ENCODE measurements around the gene SUPT3H.

SUPT3H gene

DNA sequence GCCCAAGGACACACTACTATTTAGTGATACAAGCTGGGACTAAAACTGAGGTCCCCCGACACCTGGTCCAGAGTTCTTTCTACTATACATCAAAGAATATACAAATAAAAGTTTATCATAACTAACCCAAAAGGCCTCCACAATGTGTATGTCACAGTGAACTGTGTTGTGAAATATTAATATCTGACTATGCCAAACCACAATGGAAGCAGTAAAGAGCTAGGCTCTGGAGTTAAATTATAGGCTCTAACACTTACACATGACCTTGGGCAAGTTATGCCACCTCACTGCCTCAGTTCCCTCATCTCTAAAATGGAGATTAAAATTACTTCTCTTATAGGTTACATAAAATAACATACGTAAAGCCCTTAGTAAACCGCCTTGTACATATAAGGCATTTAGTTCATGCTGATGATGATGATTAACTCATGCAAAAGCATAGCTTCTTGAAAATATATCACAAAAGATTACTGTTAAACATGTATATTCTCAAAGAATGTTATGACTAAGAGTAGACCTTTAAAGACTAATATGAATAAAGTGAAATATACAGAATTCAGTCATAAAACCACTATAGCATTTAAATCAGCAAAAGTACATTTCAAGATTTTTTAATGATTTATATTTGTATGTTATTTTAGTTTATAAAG, 5.7 kb downstream of the SUPT3H start:
- TF ChIP-seq CEBPB (IDR thresholded peaks at IDR 0.05) (no peak), EP300 (IDR thresholded peaks at IDR 0.05; ENCODE audit: borderline replicate concordance) (no peak), YY1 (IDR thresholded peaks at IDR 0.05; ENCODE audit: low read depth) (no peak), EGR1 (IDR thresholded peaks at IDR 0.05) (no peak)
- TF ChIP-seq, protein P1, sequence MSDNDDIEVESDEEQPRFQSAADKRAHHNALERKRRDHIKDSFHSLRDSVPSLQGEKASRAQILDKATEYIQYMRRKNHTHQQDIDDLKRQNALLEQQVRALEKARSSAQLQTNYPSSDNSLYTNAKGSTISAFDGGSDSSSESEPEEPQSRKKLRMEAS (IDR thresholded peaks at IDR 0.05): no peak

DNA sequence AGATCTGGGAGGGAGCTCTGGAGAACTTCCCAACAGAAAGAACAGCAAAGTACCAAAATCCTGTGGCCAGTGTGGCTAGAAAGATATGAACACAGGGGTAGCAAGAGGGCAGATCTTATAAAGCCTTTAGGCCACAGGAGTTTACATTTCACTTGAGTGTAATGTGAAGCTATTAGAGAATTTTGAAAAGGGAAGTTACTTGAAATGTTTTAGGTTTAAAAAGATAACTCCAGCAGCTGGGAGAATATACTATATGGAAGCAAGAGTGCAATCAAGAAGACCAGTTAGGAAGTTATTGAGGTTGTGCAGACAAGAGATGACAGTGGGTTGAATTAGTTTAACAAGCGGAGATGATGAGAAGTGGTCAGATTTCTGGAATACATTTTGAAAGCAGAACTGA, 7.9 kb downstream of the SUPT3H start:
- TF ChIP-seq, protein P2, sequence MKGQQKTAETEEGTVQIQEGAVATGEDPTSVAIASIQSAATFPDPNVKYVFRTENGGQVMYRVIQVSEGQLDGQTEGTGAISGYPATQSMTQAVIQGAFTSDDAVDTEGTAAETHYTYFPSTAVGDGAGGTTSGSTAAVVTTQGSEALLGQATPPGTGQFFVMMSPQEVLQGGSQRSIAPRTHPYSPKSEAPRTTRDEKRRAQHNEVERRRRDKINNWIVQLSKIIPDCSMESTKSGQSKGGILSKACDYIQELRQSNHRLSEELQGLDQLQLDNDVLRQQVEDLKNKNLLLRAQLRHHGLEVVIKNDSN (IDR thresholded peaks at IDR 0.05): no peak
- TF ChIP-seq FOXM1 (IDR thresholded peaks at IDR 0.05; ENCODE audit: borderline replicate concordance, low read depth) (no peak), TEAD4 (IDR thresholded peaks at IDR 0.05) (no peak), NFIC (IDR thresholded peaks at IDR 0.05) (no peak), EGR1 (IDR thresholded peaks at IDR 0.05) (no peak), YY1 (IDR thresholded peaks at IDR 0.05; ENCODE audit: low read depth) (no peak), EP300 (IDR thresholded peaks at IDR 0.05; ENCODE audit: borderline replicate concordance) (no peak)
- TF ChIP-seq, protein P3, sequence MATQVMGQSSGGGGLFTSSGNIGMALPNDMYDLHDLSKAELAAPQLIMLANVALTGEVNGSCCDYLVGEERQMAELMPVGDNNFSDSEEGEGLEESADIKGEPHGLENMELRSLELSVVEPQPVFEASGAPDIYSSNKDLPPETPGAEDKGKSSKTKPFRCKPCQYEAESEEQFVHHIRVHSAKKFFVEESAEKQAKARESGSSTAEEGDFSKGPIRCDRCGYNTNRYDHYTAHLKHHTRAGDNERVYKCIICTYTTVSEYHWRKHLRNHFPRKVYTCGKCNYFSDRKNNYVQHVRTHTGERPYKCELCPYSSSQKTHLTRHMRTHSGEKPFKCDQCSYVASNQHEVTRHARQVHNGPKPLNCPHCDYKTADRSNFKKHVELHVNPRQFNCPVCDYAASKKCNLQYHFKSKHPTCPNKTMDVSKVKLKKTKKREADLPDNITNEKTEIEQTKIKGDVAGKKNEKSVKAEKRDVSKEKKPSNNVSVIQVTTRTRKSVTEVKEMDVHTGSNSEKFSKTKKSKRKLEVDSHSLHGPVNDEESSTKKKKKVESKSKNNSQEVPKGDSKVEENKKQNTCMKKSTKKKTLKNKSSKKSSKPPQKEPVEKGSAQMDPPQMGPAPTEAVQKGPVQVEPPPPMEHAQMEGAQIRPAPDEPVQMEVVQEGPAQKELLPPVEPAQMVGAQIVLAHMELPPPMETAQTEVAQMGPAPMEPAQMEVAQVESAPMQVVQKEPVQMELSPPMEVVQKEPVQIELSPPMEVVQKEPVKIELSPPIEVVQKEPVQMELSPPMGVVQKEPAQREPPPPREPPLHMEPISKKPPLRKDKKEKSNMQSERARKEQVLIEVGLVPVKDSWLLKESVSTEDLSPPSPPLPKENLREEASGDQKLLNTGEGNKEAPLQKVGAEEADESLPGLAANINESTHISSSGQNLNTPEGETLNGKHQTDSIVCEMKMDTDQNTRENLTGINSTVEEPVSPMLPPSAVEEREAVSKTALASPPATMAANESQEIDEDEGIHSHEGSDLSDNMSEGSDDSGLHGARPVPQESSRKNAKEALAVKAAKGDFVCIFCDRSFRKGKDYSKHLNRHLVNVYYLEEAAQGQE (IDR thresholded peaks at IDR 0.05; ENCODE audit: low read depth): no peak

DNA sequence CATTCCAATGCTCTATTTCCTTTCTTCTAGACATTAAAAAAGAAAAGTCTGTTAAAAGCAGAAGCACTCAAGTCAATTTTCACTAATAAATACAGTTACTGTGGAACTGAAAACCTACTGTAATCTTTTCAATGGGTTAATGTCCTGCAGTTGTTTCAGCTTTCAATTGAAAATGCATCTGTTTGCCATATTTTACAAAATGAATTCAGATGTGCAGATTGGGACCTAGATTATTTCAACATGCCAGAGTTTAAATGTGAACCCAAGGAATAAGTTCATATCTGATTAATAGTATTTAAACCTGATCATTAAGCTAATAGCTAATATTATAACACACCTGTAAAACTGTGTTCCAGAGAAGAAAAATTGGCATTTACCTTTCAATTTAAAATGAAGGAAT, 9.7 kb downstream of the SUPT3H start:
- TF ChIP-seq YY1 (IDR thresholded peaks at IDR 0.05; ENCODE audit: low read depth): no peak
- no peak for TF ChIP-seq TEAD4 (IDR thresholded peaks at IDR 0.05)

DNA sequence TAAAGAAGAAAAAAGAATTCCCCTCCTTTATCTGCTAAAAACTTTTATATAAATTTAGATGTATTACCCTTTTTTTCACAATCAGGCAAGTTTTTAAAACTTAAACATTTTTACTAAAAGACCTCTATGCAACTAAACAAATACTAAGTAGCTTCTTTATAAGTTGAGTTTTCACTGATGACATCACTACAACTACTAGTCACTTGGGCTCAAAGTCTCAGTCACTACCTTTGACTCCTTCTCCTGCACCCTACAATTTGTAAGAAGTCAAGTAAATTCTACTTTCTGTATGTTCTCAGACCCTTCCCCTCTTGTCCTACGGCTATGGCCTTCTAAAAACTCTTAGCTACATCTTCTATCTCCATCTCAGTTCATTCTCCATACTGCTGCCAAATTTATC, 11.2 kb downstream of the SUPT3H start:
- TF ChIP-seq RAD21 (IDR thresholded peaks at IDR 0.05; ENCODE audit: low read depth) (no peak), FOXM1 (IDR thresholded peaks at IDR 0.05; ENCODE audit: borderline replicate concordance, low read depth) (no peak), TAF1 (IDR thresholded peaks at IDR 0.05; ENCODE audit: low read depth) (no peak), ZBTB7A (IDR thresholded peaks at IDR 0.05; ENCODE audit: low read depth) (no peak), NFIC (IDR thresholded peaks at IDR 0.05) (no peak), EP300 (IDR thresholded peaks at IDR 0.05; ENCODE audit: borderline replicate concordance) (no peak), EGR1 (IDR thresholded peaks at IDR 0.05) (no peak), TEAD4 (IDR thresholded peaks at IDR 0.05) (no peak), CEBPB (IDR thresholded peaks at IDR 0.05) (no peak), CREB1 (IDR thresholded peaks at IDR 0.05; ENCODE audit: low read depth) (no peak), TCF12 (IDR thresholded peaks at IDR 0.05; ENCODE audit: low read depth) (no peak), YY1 (IDR thresholded peaks at IDR 0.05; ENCODE audit: low read depth) (no peak)
- TF ChIP-seq, protein P3 (IDR thresholded peaks at IDR 0.05; ENCODE audit: low read depth): no peak
- TF ChIP-seq, protein P1 (IDR thresholded peaks at IDR 0.05): no peak
- TF ChIP-seq, protein P2 (IDR thresholded peaks at IDR 0.05): no peak

DNA sequence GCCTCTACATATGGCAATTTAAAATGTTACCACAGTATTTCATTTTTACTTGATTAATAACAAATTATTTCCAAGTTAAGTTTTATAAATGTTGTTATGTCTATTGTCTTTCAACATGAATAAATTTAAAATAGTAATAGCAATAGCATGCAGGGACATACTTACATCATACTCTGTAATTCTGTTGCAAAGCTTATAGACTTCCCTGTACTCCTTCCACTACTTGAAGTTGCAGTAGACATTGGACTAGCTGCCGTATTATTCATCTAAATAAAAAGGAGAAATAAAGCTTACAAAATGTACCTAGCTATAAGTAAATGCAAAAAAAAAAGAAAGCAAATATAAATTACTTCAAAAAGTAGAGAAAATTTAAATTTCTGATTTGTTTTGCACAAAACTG, 12.7 kb downstream of the SUPT3H start:
- no peak for TF ChIP-seq FOXM1 (IDR thresholded peaks at IDR 0.05; ENCODE audit: borderline replicate concordance, low read depth)
- TF ChIP-seq NFIC (IDR thresholded peaks at IDR 0.05): no peak
- no peak for TF ChIP-seq YY1 (IDR thresholded peaks at IDR 0.05; ENCODE audit: low read depth)
- TF ChIP-seq, protein P2 (IDR thresholded peaks at IDR 0.05): no peak
- TF ChIP-seq TCF12 (IDR thresholded peaks at IDR 0.05; ENCODE audit: low read depth): no peak
- TF ChIP-seq EGR1 (IDR thresholded peaks at IDR 0.05): no peak
- TF ChIP-seq TEAD4 (IDR thresholded peaks at IDR 0.05): no peak
- no peak for TF ChIP-seq RAD21 (IDR thresholded peaks at IDR 0.05; ENCODE audit: low read depth)
- no peak for TF ChIP-seq TAF1 (IDR thresholded peaks at IDR 0.05; ENCODE audit: low read depth)
- TF ChIP-seq ZBTB7A (IDR thresholded peaks at IDR 0.05; ENCODE audit: low read depth): no peak
- TF ChIP-seq EP300 (IDR thresholded peaks at IDR 0.05; ENCODE audit: borderline replicate concordance): no peak
- TF ChIP-seq, protein P3 (IDR thresholded peaks at IDR 0.05; ENCODE audit: low read depth): no peak
- TF ChIP-seq, protein P1 (IDR thresholded peaks at IDR 0.05): no peak
- no peak for TF ChIP-seq CREB1 (IDR thresholded peaks at IDR 0.05; ENCODE audit: low read depth)
